HEK293T (cell line): Measurements from ENCODE around the gene NUAK1.

Source experiments
- ELF4 ChIP-seq: fragments of 450-650 bp; IDR thresholded peaks from 2 replicates; pipeline ENCODE4 v1.6.1; 2017; ENCODE audit warnings: antibody characterized with exemption
- FOXA1 ChIP-seq: fragments of 450-650 bp; IDR thresholded peaks from 2 replicates; pipeline ENCODE4 v1.6.1; 2016; ENCODE audit warnings: mild to moderate bottlenecking
- FOXM1 ChIP-seq: fragments of 450-650 bp; IDR thresholded peaks from 2 replicates; pipeline ENCODE4 v1.6.1; 2017; ENCODE audit warnings: mild to moderate bottlenecking, borderline replicate concordance
- LEF1 ChIP-seq: fragments of 450-650 bp; IDR thresholded peaks from 2 replicates; pipeline ENCODE4 v1.6.1; 2017; ENCODE audit warnings: mild to moderate bottlenecking, borderline replicate concordance
- SP1 ChIP-seq: fragments of 450-650 bp; IDR thresholded peaks from 2 replicates; pipeline ENCODE4 v1.6.1; 2017
- SUZ12 ChIP-seq: fragments of 450-650 bp; IDR thresholded peaks from 2 replicates; pipeline ENCODE4 v1.6.1; 2016; ENCODE audit warnings: mild to moderate bottlenecking
- TARDBP ChIP-seq: fragments of 450-650 bp; IDR thresholded peaks from 2 replicates; pipeline ENCODE4 v1.6.1; 2016
- ZNF384 ChIP-seq: fragments of 450-650 bp; IDR thresholded peaks from 2 replicates; pipeline ENCODE4 v1.6.1; 2016
- TF ChIP-seq, protein P1 (sequence below): fragments of 450-650 bp; IDR thresholded peaks from 2 replicates; pipeline ENCODE4 v1.6.1; 2016

DNA sequence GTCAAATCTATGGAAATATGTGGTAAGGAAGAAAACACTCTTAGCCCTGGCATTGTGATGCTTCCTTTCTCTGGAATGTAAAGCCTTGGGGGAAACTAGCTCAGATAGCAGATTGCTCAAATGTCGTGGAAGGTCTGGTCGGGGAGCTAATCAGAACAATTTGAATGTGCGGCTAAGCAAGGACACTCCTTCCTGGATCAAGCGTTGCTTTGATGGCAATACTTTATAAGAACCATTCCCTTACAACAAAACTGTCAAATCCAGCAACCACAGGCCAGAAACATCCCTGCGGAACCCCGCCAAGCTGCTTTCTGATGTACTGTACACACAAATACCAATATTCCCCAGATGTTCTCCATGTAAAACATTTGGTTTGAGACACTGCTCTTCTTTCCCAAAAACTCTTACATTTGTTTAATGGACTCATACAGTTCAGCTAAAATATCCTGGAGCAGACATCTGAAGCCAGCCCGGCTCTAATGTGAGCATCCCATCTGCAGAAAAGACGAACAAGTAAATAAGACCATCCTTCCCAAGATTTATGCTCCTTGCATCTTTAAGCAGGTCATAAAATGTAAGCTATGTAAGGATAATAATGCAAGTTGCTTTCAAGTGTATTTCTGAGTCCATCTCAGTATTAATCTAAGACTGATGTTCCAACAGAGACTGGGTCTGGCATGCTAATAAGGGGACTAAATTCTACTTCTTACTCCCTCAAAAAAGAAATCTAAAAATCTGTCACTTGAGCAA lies 20.2 kb downstream of the NUAK1 start:
- no peak for TF ChIP-seq FOXM1
- no peak for TF ChIP-seq ELF4
- no peak for TF ChIP-seq LEF1
- TF ChIP-seq SUZ12 = no peak
- no peak for TF ChIP-seq TARDBP
- TF ChIP-seq ZNF384 = no peak
- TF ChIP-seq, protein P1, sequence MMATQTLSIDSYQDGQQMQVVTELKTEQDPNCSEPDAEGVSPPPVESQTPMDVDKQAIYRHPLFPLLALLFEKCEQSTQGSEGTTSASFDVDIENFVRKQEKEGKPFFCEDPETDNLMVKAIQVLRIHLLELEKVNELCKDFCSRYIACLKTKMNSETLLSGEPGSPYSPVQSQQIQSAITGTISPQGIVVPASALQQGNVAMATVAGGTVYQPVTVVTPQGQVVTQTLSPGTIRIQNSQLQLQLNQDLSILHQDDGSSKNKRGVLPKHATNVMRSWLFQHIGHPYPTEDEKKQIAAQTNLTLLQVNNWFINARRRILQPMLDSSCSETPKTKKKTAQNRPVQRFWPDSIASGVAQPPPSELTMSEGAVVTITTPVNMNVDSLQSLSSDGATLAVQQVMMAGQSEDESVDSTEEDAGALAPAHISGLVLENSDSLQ = no peak
- no peak for TF ChIP-seq SP1
- no peak for TF ChIP-seq FOXA1
